ENCODE results near the gene ZNF668.

DNA sequence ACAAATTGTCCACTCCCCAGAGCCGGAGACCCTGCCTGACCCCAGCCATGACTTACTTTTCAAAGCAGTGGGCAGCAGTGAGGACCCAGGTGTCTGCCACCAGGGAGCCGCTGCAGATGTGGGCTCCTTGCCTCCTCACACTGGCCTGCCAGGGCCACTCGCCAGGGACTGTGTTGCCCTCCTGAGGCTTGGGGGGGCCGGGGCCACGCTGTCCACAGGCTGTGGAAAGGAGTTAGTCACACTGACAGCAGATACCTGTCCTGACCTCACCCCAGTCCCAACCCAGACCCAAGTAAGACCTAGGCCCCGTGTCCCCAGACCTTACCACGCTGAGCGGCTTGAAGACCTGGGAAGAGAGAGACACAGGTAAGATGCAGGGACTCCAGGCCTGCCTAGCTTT, 13.4 kb upstream of the ZNF668 start:
- TF ChIP-seq, protein P1, sequence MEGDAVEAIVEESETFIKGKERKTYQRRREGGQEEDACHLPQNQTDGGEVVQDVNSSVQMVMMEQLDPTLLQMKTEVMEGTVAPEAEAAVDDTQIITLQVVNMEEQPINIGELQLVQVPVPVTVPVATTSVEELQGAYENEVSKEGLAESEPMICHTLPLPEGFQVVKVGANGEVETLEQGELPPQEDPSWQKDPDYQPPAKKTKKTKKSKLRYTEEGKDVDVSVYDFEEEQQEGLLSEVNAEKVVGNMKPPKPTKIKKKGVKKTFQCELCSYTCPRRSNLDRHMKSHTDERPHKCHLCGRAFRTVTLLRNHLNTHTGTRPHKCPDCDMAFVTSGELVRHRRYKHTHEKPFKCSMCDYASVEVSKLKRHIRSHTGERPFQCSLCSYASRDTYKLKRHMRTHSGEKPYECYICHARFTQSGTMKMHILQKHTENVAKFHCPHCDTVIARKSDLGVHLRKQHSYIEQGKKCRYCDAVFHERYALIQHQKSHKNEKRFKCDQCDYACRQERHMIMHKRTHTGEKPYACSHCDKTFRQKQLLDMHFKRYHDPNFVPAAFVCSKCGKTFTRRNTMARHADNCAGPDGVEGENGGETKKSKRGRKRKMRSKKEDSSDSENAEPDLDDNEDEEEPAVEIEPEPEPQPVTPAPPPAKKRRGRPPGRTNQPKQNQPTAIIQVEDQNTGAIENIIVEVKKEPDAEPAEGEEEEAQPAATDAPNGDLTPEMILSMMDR (IDR thresholded peaks at IDR 0.05) = no peak
- no peak for TF ChIP-seq NFIC (IDR thresholded peaks at IDR 0.05; ENCODE audit: borderline replicate concordance)
- TF ChIP-seq, protein P2, sequence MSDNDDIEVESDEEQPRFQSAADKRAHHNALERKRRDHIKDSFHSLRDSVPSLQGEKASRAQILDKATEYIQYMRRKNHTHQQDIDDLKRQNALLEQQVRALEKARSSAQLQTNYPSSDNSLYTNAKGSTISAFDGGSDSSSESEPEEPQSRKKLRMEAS (IDR thresholded peaks at IDR 0.05; ENCODE audit: low read depth) = no peak
- no peak for TF ChIP-seq MXI1 (IDR thresholded peaks at IDR 0.05; ENCODE audit: low read depth, low read length)
- no peak for TF ChIP-seq ELF1 (IDR thresholded peaks at IDR 0.05)
- TF ChIP-seq NRF1 (IDR thresholded peaks at IDR 0.05; ENCODE audit: low read depth, low read length) = no peak

Measured in SK-N-SH (cell line).